SIG-M5 treated with dmso at 0.1 percent for 504 hours (cell line): ENCODE data around the gene PAMR1.
"Not testable (repeated sequence)": the region's sequence is repeated elsewhere in the genome, so short reads cannot be mapped to it uniquely, and the experiment has no call there.

Experiments
- DNase-seq: peaks from one replicate; lab custom pipeline; 2025; ENCODE audit not compliant: unreplicated experiment; lab: John Stamatoyannopoulos, UW

PAMR1 gene

DNA sequence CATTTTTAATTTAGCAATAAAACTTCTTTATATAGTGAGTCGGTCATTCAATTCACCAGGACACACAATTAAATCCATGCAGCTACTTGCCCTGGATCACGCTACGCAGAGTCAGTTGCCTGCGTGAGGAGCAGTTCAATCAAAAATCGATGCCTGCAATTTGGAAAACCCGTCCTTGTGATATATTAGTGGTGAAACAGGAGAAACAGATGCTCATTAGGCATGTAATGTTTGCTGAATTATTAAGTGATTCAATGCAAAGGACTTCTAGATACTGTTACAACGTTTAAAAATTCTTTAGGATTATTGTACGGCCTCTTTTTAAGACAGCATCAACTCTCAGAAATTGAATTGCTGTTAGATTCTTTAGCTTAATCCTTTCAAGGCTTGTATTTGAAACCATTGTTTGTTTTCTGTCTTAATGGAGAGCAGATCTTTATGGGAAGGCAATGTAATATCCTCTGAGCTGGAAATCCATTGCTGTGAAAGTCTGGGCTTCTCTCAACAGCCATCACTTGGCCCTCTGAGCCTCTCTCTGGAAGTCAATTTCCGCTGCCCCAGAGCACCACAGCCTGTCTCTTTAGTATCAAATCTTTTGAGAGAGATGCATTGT, 20.1 kb upstream of the PAMR1 start:
- no peak for DNase-seq

- DNase-seq, result no peak
Observed at GRCh38 chr11:35543481-35543880, 18.1 kb upstream of the PAMR1 start.

- DNase-seq, result no peak
Observed at GRCh38 chr11:35541621-35542375, 16.4 kb upstream of the PAMR1 start.

GRCh38 chr11:35540526-35540925, 15.1 kb upstream of the PAMR1 start:
- no peak for DNase-seq

DNA sequence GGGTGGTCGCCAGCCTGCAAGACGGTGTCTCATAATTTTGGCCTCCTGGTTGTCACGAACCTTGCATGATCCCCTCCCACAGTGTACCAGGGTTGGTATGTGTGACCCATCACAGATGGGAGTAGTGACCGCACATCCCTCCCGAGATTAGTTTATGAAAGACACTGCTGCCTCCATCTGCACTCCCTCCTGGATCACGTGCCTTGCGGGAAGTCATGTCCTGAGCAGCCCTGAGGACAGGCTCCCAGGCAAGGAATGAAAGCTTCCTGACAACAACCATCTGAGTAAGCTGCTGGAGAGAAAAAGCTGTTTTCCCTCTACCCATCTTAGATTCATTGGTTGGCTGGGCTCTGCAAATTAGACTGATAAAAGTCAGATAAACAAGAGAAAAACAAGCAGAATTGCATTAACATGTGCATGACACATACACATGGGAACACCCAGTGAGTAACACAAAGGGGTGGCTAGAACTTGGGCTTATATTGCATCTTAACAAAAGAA, 14.4 kb upstream of the PAMR1 start:
- DNase-seq, result no peak

- no peak for DNase-seq
Observed at GRCh38 chr11:35539256-35539655, 13.8 kb upstream of the PAMR1 start.

GRCh38 chr11:35536470-35536869, 11.1 kb upstream of the PAMR1 start:
- no peak for DNase-seq

DNA sequence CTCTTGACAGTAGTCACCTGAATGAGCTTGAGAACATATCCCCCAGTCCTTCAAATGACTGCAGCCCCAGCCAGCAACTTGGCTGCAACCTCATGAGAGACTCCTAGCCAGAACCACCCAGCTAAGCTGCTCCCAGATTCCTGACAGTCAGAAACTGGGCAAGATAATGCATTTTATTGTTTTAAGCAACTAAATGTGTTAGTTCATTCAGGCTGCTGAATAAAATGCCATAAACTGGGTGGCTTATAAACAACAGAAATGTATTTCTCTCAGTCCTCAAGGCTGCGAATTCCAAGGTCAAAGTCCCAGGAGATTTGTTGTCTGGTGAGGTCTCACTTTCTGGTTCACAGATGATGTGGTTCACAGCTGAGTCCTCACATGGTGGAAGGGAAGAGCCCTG, 5.8 kb upstream of the PAMR1 start:
- no peak for DNase-seq

- no peak for DNase-seq
Observed at GRCh38 chr11:35529971-35530495, 4.6 kb upstream of the PAMR1 start.

GRCh38 chr11:35526370-35526792, 965 bp upstream of the PAMR1 start:
- no peak for DNase-seq

DNA sequence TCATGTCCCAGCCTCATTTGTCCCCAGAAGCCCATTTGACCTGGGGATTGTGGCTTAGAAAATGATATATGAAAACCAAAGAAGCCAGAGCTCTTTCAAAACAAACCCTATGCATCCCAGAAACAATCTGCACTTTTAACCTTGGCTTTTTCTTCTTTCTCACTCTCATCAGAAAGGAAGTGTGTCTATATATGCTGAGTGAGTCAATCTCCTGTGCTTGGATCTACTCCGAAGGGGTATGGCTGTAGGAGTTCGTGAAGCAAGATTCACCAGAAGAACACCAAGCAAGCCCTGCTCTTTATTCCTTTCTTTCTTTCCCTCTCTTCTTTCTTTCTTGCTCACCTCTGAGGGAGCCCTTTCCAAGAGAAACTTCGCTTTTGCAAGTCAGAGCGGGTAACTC, 636 bp downstream of the PAMR1 start:
- DNase-seq, result no peak

DNA sequence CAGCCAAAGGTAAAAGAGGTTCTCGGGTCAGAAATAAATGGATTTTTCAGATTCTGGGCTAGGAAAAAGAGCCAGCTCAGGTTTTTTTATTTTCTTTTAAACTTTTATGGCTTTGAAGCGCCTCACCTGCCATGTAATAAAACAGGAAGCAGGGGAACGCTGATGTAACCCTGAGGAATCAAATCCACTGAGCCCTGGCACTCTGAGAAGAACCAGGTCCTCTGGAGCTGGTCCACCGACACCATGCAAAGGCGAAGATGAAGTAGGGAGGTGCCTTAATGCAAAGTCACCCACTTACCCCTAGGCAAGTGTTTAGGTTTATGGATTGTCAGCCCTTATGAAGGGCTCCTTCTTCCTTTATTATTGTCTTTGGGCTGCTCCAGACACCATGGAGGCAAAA, 1.6 kb downstream of the PAMR1 start:
- no peak for DNase-seq

DNA sequence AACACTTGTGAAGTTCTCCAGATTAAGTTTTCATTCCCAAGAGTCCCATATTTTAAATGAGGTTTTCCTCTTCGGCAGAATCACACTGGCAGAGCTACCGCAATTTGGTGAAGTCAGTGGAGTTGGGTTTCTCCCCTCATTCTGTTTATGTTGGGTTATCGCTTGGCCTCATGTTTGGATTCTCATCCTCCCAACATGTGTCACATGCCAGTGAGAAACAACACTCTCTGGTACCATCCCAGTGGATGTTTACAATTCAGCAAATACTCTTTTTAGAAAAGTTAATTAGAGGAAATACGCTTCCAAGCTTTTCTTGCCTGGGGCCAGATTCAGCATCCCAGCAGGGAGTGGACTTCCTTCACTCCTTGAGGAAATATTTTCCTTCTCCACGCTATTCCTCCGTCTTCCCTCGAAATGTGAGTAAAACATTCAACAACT, 2.1 kb downstream of the PAMR1 start:
- no peak for DNase-seq

- DNase-seq, result not testable (repeated sequence)
Observed at GRCh38 chr11:35522091-35522490, 3.3 kb downstream of the PAMR1 start.

DNA sequence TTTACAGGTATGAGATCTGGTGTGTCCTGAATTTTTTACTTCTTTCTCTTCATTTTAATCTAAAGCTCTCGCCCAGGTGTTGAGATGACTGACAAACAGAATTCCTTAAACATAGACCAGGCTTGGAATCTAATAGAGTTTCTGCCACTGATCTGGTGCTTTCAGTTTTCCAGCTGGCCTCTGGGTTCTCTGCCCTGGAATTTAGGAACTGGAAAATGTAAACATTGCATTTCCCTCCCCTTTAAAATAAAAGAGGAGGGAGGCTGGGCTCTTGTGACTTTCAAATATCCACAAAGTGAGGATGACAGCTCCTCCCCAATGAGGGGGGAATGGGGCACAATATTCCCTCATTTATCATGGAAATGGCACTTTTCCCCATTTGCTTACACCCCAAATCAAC, 5.0 kb downstream of the PAMR1 start:
- DNase-seq, result no peak

GRCh38 chr11:35518766-35519165, 6.7 kb downstream of the PAMR1 start:
- no peak for DNase-seq

DNA sequence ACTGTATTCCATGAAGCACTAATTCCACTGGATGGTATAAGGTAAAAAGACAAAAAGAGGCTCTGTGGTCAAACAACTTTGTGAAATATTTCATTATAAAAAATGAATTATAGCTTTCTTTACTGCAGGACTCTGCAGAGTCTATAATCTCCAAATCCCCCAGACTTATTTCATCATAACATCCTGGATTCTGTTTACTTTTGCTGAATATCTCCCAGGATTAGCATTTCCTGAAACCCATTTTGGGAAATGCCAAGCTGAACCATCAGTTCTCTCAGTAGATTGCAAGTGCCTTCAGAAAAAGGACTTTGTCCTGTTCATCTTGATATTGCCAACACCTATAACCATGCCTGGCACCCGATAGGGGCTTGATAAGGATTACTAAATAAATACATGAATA, 7.9 kb downstream of the PAMR1 start:
- DNase-seq, result no peak

GRCh38 chr11:35516403-35516802, 9.0 kb downstream of the PAMR1 start:
- no peak for DNase-seq

DNA sequence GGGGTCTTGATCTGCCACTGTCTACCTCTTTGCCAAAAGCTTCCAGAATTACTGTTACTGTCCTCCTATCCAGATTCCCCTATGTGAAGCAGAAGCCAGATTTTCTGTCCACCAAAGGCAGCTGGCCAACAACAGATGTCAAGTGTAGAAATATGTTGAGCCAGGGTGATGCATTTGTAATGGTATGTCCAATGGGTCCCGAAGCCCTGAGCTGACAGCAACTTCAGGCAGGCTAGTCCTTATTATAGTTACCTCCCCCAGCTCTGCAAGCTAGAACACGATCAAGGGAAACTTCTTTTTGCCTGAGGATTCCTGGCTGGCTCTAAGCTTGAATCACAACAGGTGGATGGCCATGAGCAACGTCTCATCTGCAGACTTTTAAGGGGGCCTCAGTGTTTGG, 10.2 kb downstream of the PAMR1 start:
- no peak for DNase-seq

GRCh38 chr11:35514481-35514880, 10.9 kb downstream of the PAMR1 start:
- DNase-seq, result no peak

DNA sequence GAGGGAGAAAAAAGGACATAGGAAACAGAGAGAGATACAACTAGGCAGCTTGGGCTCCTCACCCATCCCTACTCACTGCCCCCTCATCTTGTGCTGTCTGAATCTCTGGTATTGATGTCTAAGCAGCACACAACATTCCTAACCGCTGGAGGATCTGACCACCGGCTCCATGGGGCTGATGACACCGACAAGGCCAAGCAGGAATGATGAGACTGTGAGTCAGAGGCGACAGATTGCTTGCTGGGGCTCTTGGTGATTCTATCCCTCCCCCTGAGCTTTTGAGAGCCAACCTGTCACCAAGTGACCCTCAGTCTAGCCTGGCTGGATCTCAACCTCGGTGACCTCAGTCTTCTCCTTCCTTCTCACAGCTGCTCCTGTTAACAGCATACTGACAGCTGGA, 13.8 kb downstream of the PAMR1 start:
- DNase-seq, result no peak

GRCh38 chr11:35507688-35508087, 17.7 kb downstream of the PAMR1 start:
- no peak for DNase-seq
